GM12892 (cell line): ENCODE measurements around the gene RAB27A.

ENCODE experiments used
- POLR2A ChIP-seq: IDR thresholded peaks from 2 replicates; pipeline ENCODE4 v1.6.1; 2011; ENCODE audit warnings: low read depth, low read length, control low read depth
- POLR2AphosphoS5 ChIP-seq: IDR thresholded peaks from 2 replicates; pipeline ENCODE4 v1.6.1; 2011; ENCODE audit warnings: low read depth, low read length, control low read depth
- TAF1 ChIP-seq: IDR thresholded peaks from 2 replicates; pipeline ENCODE4 v1.6.1; 2011; ENCODE audit warnings: low read depth, mild to moderate bottlenecking, control low read depth, low read length, borderline replicate concordance

DNA sequence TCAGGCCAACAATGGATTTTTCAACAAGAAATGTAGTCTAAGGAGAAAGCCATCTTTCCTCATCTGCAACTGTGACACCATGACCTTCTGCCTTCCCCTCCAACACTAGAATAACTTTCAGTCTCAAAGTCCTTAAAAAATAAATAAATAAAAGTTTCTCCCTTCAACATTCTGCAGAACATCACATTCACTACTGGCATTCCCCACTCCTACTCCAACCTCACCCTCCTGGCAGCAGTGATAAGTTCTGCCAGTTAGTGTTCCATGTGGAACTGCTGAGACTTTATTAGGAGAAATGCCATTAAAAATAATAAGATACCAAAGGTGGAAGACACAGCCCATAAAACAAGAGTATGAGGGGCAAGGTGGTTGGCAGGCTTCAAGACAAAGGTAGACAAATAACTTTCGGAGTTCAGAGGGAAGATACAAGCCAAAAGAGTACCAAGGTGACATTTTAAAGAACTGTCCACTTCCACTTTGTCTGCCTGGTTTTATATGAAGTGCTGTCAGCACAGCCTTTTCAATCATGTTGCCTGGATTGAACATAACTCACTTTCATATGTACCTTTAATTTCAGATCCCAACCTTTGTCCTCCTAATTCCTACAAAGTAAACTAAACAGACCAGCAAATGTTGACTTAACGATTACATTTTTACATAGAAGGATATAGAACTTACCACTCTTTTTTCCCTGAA lies 55.4 kb downstream of the RAB27A start:
- TF ChIP-seq POLR2AphosphoS5 (no peak), TAF1 (no peak), POLR2A (no peak)
